ENCODE results near the gene LRG1. TPM values are rescaled to one million over a fixed set of nuclear protein-coding genes. Genes with fewer than 3 reads are reported as not detected.

Gene LRG1
- total RNA-seq, 2 donors from 2014 or later = 1.4 to 1.9 TPM

DNA sequence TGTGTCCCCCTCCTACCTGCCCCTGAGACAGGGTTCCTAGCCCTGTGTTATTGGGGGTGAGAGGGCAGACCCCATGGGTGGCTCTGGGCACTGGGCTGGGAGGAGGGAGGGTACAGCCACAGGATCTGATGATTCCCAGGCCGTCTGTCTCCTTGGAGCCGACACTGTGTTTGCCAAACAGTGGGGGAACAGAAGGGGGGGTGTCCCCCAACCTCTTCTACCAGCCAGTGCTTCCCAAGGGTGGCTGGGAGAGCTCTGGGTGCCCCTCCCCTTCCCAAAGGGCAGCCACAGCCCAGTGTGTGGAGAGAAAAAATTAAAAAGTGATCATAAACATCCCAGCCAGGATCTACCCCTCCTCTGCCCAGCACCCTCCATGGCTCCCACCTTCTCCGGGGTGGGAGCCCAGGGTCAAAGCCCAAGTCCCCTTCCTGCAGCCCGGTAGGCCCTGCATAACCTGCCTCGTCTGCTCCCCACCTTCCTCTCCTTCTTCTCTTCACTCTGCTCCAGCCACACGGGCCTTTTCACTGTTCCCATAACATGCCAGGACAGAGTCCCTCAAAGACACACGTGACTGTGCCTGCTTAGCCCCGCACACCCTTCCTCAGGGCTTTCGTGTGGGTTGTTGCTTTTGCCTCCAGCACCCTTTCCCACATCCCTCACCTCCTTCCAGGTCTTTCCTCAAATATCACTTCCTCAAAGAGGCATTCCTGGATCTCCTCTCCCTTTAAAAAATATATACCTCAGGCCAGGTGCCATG is 20.1 kb downstream of the LRG1 start:
- DNase-seq (ENCODE audit: low spot score) = no peak
- intact Hi-C loops (cut with DNase I) = loop anchor here (5.0 to 10.0 kb wide), 2 partner anchors 252 to 255 kb away; no protein-coding TSS in a partner anchor

GRCh38 chr19:4519172-4519496 is 20.7 kb downstream of the LRG1 start:
- no peak for DNase-seq (ENCODE audit: low spot score)
- intact Hi-C loops (cut with DNase I) = no loop called here

GRCh38 chr19:4518345-4519171 is 21.3 kb downstream of the LRG1 start, which contains the start of gene PLIN4:
PLIN4 (minus strand) TSS chr19:4518486; CDS start chr19:4518272, 214 bp downstream.
- intact Hi-C loops (cut with DNase I) = no loop called here
- DNase-seq (ENCODE audit: low spot score) = no peak

DNA sequence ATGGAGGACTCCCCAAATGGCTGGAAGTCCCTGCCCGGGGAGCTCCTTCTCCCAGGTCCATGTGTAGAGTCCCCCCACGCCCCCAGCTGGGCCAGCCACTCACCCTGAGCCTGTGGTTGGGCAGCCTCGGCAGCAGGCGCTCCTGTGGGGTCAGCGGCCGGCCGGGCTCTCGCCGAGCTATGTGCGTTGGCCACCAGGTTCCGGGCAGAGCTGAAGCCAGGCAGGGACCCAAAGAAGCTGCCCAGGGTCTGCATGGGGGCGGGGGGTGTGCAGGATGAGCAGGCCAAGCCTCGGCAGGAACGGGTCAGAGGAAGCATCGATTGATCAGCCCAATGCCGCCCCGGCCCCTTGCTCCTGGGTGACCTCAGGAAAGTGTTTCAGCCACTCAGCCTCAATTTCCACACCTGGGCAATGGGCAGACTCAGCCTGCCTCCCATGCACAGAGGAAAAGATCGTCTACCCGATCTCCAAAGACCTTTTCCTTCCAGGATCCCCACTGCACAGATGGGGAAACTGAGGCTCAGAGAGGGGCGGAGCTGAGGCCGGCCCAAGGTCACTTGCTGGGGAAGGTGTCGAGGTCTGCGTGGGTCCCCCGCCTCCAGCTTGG is 22.3 kb downstream of the LRG1 start:
- DNase-seq (ENCODE audit: low spot score) = no peak
- intact Hi-C loops (cut with DNase I) = no loop called here

DNA sequence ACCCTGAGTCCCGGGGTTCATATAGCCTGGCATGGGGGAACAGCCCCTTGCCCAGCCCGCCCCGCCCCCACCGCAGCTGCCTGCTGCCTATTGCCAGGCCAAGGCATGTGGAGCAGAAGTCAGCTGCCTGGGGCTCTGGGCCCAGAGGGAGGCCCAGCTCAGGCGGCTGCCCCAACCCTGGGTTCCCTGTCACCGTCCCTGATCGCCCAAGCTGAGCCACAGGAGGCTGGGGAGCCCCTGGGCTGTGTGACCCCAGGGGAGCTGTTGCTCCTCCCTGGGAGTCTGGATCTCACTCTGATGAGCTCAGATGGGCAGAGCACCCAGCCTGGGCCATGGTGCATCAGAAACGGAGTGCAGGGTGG is 22.9 kb downstream of the LRG1 start:
- DNase-seq (ENCODE audit: low spot score) = no peak
- intact Hi-C loops (cut with DNase I) = no loop called here

GRCh38 chr19:4516199-4516938 is 23.5 kb downstream of the LRG1 start:
- intact Hi-C loops (cut with DNase I) = no loop called here
- DNase-seq (ENCODE audit: low spot score) = no peak

GRCh38 chr19:4515732-4516131 is 24.1 kb downstream of the LRG1 start:
- intact Hi-C loops (cut with DNase I) = no loop called here
- no peak for DNase-seq (ENCODE audit: low spot score)

DNA sequence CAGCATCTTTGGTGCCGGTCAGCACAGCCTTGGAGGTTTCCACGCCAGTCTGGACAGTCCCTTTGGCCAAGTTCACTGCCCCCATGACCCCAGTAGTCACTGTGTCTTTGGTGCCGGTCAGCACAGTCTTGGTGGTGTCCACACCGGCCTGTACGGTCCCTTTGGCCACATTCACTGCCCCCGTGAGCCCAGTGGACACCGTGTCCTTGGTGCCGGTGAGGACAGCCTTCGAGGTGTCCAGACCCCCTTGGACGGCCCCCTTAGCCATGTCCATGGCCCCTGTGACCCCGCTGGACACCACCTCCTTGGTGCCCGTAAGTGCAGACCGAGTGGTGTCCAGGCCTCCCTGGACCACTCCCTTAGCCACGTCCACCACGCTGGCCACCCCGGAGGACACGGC is 26.6 kb downstream of the LRG1 start:
- intact Hi-C loops (cut with DNase I) = no loop called here
- no peak for DNase-seq (ENCODE audit: low spot score)

GRCh38 chr19:4512070-4512469 is 27.8 kb downstream of the LRG1 start:
- no peak for DNase-seq (ENCODE audit: low spot score)

GRCh38 chr19:4511300-4512054 is 28.4 kb downstream of the LRG1 start:
- no peak for DNase-seq (ENCODE audit: low spot score)
- intact Hi-C loops (cut with DNase I) = no loop called here

More at GRCh38 chr19:4512070-4512469, 27.8 kb downstream of the LRG1 start:
- intact Hi-C loops (cut with DNase I) = no loop called here

DNA sequence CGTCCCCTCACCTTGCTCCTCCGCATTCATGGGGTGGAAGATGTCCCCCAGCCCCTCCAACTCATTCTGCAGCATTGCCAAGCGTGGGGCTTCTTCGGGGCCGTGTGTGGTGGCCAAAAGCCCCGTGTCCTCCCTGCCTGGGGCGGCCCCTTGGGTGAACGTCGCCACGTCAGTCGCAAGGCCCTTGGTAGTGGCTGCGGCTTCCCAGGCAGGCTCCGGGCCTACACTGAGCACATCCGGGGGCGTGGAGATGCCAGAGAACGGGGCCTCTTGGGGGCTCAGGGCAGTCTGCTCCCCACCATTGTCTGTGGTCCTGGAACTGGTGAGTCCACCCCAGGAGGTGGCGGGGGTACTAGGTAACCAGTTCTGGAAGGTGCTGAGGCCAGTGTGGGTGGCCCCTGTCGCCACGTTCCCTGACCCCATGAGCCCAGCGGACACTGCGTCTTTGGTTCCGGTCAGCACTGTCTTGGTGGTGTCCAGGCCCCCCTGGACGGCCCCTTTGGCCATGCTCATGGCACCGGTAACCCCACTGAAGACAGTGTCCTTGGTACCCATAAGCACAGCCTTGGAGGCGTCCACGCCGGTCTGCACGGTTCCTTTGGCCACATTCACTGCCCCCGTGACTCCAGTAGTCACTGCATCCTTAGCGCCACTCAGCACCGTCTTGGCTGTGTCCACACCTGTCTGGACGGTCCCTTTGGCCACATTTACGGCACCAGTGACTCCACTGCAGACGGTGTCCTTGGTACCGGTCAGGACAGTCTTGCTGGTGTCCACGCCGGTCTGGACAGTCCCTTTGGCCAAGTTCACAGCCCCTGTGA is 29.2 kb downstream of the LRG1 start:
- intact Hi-C loops (cut with DNase I) = no loop called here
- no peak for DNase-seq (ENCODE audit: low spot score)

GRCh38 chr19:4508698-4509097 is 31.1 kb downstream of the LRG1 start:
- no peak for DNase-seq (ENCODE audit: low spot score)
- intact Hi-C loops (cut with DNase I) = no loop called here

DNA sequence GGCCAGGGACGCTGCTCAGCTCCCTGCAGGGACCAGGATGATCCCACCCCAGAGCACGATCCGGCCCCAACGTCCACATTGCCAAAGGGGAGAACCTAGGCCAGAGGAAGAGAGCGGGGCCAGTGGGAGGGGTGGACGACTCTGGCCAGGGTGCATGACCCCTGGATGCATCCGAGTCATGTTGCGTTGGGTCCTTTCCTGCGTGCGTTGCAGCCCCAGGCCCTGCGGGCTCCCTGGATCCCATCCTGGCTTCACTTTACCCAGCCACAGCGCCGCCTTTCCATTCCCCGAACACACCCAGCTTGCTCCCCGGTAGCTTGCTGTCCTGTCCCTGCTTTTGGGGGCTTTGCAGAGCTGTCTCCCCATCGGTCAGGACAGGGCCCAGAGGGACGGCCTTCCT is 32.0 kb downstream of the LRG1 start:
- no peak for DNase-seq (ENCODE audit: low spot score)

DNA sequence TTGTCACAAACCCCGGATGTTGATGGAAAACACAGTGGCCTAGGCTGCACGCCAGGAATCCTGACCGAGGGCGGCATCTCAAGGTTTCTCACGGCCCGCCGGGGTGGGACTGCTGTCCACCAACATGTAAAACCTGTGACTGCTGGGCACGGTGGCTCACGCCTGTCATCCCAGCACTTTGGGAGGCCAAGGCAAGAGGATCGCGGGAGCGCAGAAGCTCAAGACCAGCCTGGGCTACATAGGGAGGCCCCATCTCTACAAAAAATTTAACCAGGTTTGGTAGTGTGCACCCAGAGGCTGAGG is 32.7 kb downstream of the LRG1 start:
- intact Hi-C loops (cut with DNase I) = no loop called here
- DNase-seq (ENCODE audit: low spot score) = no peak

More for the DNA sequence above, 32.0 kb downstream of the LRG1 start:
- intact Hi-C loops (cut with DNase I) = no loop called here

DNA sequence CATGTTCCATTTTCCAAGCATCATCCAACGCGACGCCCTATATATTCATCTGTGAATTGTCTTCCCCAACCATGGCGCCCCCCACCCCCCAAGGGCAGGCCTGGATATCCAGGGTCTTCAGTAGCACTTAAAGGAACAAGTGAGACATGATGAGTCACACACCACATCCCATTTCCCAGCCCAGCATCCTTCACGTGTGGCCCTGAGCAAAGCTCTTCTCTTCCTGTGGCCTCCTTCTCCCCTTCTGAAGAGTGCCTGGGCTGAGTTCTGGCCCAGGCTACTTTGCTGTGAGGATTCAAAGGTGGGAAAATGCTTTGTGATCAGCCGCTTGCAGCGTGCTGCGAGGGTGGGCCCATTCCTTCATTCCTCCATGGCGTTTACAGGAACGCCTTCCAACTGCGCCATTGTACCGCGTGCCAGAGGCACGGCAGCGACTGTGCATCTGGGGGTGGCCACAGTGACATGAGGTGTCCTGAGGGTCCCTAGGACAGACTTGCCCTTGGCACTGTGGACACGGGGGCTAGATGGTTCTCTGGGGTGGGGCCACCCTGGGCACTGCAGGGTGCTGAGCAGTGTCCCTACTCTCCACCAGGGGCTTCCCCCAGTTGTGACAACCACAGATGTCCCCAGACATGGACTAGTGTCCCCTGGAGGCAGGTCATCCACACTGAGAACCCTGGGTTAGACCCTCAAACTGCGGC is 33.2 kb downstream of the LRG1 start:
- intact Hi-C loops (cut with DNase I) = no loop called here
- no peak for DNase-seq (ENCODE audit: low spot score)

GRCh38 chr19:4505570-4506448 is 34.0 kb downstream of the LRG1 start:
- no peak for DNase-seq (ENCODE audit: low spot score)
- intact Hi-C loops (cut with DNase I) = no loop called here
